Measurements from ENCODE around the gene SLX4IP. TPM values are rescaled to one million over a fixed set of nuclear protein-coding genes. Genes with fewer than 3 reads are reported as not detected.

The SLX4IP gene
- total RNA-seq, 1 experiment from 2014 or later, result 7.4 TPM

DNA sequence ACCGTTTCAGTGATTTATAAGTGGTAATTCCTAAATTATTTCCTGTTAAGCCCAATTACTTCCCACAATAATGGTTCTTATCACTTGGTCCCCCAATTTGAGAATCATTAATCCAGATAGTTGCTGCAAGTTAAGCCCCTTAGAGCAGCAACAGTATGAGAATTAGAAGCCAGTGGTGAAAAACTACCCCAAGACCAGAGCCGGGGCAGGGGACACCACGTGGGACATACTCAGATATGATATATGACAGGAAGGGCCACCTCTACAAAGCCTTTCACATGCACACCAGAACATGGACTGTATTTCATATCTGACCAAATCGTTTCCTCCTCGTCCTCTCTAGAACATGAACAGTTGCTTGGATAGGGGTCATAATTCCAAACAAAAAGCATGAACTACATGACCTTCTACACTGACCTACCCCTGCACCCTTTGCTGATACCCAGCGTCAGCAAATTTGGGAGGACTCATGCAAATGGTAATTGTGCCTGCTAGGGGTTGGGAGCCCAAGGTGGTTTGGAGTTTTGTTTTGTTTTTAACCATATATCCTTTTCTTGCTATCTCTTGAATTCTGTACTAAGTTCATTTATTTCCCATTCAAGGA lies 234.8 kb downstream of the SLX4IP start (continued):
- TF ChIP-seq AR (CRISPR knock-in tag; IDR thresholded peaks at IDR 0.05), result no peak
- no peak for TF ChIP-seq NFATC4 (CRISPR knock-in tag; IDR thresholded peaks at IDR 0.05)
- TF ChIP-seq ZSCAN18 (CRISPR knock-in tag; IDR thresholded peaks at IDR 0.05), result no peak
- TF ChIP-seq ZNF423 (CRISPR knock-in tag; IDR thresholded peaks at IDR 0.05), result no peak
- TF ChIP-seq KAT7 (CRISPR knock-in tag; IDR thresholded peaks at IDR 0.05; ENCODE audit: borderline replicate concordance), result no peak
- TF ChIP-seq ARID4B (CRISPR knock-in tag; IDR thresholded peaks at IDR 0.05; ENCODE audit: borderline replicate concordance), result no peak

DNA sequence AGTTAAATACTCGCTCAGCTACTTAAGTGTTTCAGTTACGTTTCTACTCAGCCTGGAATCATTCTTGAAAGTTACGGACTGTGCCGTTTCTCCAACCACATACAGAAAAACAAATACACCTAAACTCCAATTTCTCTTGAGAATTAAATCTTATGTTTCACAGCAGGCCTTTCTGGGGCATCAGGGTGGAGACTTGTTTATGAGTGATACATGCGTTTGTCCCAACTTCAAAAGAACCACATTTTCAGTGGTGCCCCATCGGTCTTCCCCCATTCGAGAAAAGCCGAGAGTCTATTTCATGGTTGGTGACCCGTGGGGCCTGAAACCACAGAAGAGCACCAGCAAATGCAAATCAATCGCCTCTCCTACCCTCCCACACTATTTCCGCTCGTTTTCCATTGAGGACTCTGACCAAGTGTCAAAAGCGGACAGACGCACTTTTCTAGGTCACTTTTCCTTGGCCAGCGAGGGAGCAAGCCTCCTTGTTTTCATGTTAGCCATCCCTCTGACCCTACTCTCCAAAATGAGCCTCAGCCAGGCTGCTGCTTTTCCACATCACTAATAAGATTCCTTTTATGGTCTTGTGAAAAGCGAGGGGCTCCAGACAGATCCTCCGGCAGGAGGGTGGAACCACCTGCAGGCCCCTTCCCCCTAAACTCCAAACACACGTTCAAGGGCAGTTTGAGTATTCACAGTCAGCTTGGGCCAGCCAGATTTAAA lies 235.6 kb downstream of the SLX4IP start:
- ATAC-seq (no peak), DNase-seq (ENCODE audit: low spot score) (no peak)
- no peaks in the 10 kb centered on the region for H3K27me3 Mint-ChIP-seq (ENCODE audit: low read depth)
- H3K9me3 Mint-ChIP-seq, result no peaks in the 10 kb centered on the region
- H3K36me3 Mint-ChIP-seq, result peaks cover 17% of the 10 kb centered on the region
- TF ChIP-seq, protein P1, sequence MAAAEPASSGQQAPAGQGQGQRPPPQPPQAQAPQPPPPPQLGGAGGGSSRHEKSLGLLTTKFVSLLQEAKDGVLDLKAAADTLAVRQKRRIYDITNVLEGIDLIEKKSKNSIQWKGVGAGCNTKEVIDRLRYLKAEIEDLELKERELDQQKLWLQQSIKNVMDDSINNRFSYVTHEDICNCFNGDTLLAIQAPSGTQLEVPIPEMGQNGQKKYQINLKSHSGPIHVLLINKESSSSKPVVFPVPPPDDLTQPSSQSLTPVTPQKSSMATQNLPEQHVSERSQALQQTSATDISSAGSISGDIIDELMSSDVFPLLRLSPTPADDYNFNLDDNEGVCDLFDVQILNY (CRISPR knock-in tag; IDR thresholded peaks at IDR 0.05), result no peak
- TF ChIP-seq ZNF317 (CRISPR knock-in tag; IDR thresholded peaks at IDR 0.05; ENCODE audit: borderline replicate concordance, low read depth) (no peak), ATF1 (CRISPR knock-in tag; IDR thresholded peaks at IDR 0.05) (no peak), NFE2L1 (CRISPR knock-in tag; IDR thresholded peaks at IDR 0.05) (no peak)
- peak overlapping the region; percentile 78 for H3K27ac Mint-ChIP-seq
- CTCF ChIA-PET, result interaction anchor here (0.7 to 2.4 kb wide), 17 partner anchors 12 to 604 kb away, joined by 3 to 14 read pairs (median 4); no protein-coding TSS in a partner anchor
- H3K4me3 Mint-ChIP-seq, result peak overlapping the region; percentile 87
- H3K4me1 Mint-ChIP-seq, result peaks cover 66% of the 10 kb centered on the region
- POLR2A ChIA-PET, result interaction anchor here (1.4 kb wide), 2 partner anchors 21 to 33 kb away, joined by 4 to 7 read pairs; no protein-coding TSS in a partner anchor

Data from WTC11 (cell line).